ENCODE data around the gene PNKD.

The PNKD gene

GRCh38 chr2:218341381-218341780 is 71.1 kb downstream of the PNKD start:
- Histone ChIP-seq H3K4me3 (ENCODE audit: low read length, poor library complexity, severe bottlenecking) (no peak overlapping the region), H3K9me3 (ENCODE audit: insufficient read depth, low read depth, low read length) (no peaks in the 10 kb centered on the region), H3K4me2 (ENCODE audit: low read depth, low read length, poor library complexity, severe bottlenecking) (no peak overlapping the region), H4K20me1 (ENCODE audit: insufficient read depth, low read length, poor library complexity, severe bottlenecking) (no peaks in the 10 kb centered on the region), H3K79me2 (ENCODE audit: insufficient read depth, low read length) (no peaks in the 10 kb centered on the region), H3K9me2 (replicated peaks; ENCODE audit: low read depth, low read length) (no peaks in the 10 kb centered on the region), H3F3A (ENCODE audit: low read depth) (no peaks in the 10 kb centered on the region), H3K27me3 (ENCODE audit: insufficient read depth, low read length, poor library complexity, severe bottlenecking) (no peaks in the 10 kb centered on the region), H3K4me1 (ENCODE audit: insufficient read depth, low read length, poor library complexity, severe bottlenecking) (no peaks in the 10 kb centered on the region), H3K9ac (ENCODE audit: low read depth, low read length, poor library complexity, severe bottlenecking) (no peak overlapping the region), H3K36me3 (ENCODE audit: insufficient read depth, low read length) (no peaks in the 10 kb centered on the region), H2AFZ (ENCODE audit: low read length) (no peak overlapping the region)
- TF ChIP-seq CTCF (conservative IDR thresholded peaks at IDR 0.05; ENCODE audit: low read length) (no peak), EZH2phosphoT487 (IDR thresholded peaks at IDR 0.05; ENCODE audit: borderline replicate concordance) (no peak)

GRCh38 chr2:218342837-218343236 is 72.5 kb downstream of the PNKD start:
- H4K20me1 ChIP-seq (ENCODE audit: insufficient read depth, low read length, poor library complexity, severe bottlenecking): no peaks in the 10 kb centered on the region
- no peaks in the 10 kb centered on the region for H3F3A ChIP-seq (ENCODE audit: low read depth)
- no peaks in the 10 kb centered on the region for H3K79me2 ChIP-seq (ENCODE audit: insufficient read depth, low read length)
- no peaks in the 10 kb centered on the region for H3K9me2 ChIP-seq (replicated peaks; ENCODE audit: low read depth, low read length)
- H2AFZ ChIP-seq (ENCODE audit: low read length): no peak overlapping the region
- no peak overlapping the region for H3K4me3 ChIP-seq (ENCODE audit: low read length, poor library complexity, severe bottlenecking)
- H3K36me3 ChIP-seq (ENCODE audit: insufficient read depth, low read length): no peaks in the 10 kb centered on the region
- H3K9me3 ChIP-seq (ENCODE audit: insufficient read depth, low read depth, low read length): no peaks in the 10 kb centered on the region
- no peaks in the 10 kb centered on the region for H3K27me3 ChIP-seq (ENCODE audit: insufficient read depth, low read length, poor library complexity, severe bottlenecking)
- no peaks in the 10 kb centered on the region for H3K4me1 ChIP-seq (ENCODE audit: insufficient read depth, low read length, poor library complexity, severe bottlenecking)
- no peak overlapping the region for H3K9ac ChIP-seq (ENCODE audit: low read depth, low read length, poor library complexity, severe bottlenecking)
- no peak for TF ChIP-seq CTCF (conservative IDR thresholded peaks at IDR 0.05; ENCODE audit: low read length)
- TF ChIP-seq EZH2phosphoT487 (IDR thresholded peaks at IDR 0.05; ENCODE audit: borderline replicate concordance): no peak
- no peak overlapping the region for H3K4me2 ChIP-seq (ENCODE audit: low read depth, low read length, poor library complexity, severe bottlenecking)

- no peaks in the 10 kb centered on the region for H3K27me3 ChIP-seq (ENCODE audit: insufficient read depth, low read length, poor library complexity, severe bottlenecking)
- no peaks in the 10 kb centered on the region for H3K4me1 ChIP-seq (ENCODE audit: insufficient read depth, low read length, poor library complexity, severe bottlenecking)
- H3K9me3 ChIP-seq (ENCODE audit: insufficient read depth, low read depth, low read length): no peaks in the 10 kb centered on the region
- no peak overlapping the region for H3K4me2 ChIP-seq (ENCODE audit: low read depth, low read length, poor library complexity, severe bottlenecking)
- no peak for TF ChIP-seq CTCF (conservative IDR thresholded peaks at IDR 0.05; ENCODE audit: low read length)
- no peak overlapping the region for H2AFZ ChIP-seq (ENCODE audit: low read length)
- H3F3A ChIP-seq (ENCODE audit: low read depth): no peaks in the 10 kb centered on the region
- H3K9me2 ChIP-seq (replicated peaks; ENCODE audit: low read depth, low read length): no peaks in the 10 kb centered on the region
- no peaks in the 10 kb centered on the region for H3K36me3 ChIP-seq (ENCODE audit: insufficient read depth, low read length)
- H4K20me1 ChIP-seq (ENCODE audit: insufficient read depth, low read length, poor library complexity, severe bottlenecking): no peaks in the 10 kb centered on the region
- H3K79me2 ChIP-seq (ENCODE audit: insufficient read depth, low read length): no peaks in the 10 kb centered on the region
- no peak overlapping the region for H3K4me3 ChIP-seq (ENCODE audit: low read length, poor library complexity, severe bottlenecking)
- H3K9ac ChIP-seq (ENCODE audit: low read depth, low read length, poor library complexity, severe bottlenecking): no peak overlapping the region
These were observed 73.3 kb downstream of the PNKD start for GRCh38 chr2:218343591-218343990.
